GOT3 (cell line): Measurements from ENCODE around the gene IL24.
"Not testable (repeated sequence)": the region's sequence is repeated elsewhere in the genome, so short reads cannot be mapped to it uniquely, and the experiment has no call there.

Experiments used
- DNase-seq: peaks from one replicate; lab custom pipeline; 2025; ENCODE audit warnings: mixed read lengths; lab: John Stamatoyannopoulos, UW

Gene IL24

DNA sequence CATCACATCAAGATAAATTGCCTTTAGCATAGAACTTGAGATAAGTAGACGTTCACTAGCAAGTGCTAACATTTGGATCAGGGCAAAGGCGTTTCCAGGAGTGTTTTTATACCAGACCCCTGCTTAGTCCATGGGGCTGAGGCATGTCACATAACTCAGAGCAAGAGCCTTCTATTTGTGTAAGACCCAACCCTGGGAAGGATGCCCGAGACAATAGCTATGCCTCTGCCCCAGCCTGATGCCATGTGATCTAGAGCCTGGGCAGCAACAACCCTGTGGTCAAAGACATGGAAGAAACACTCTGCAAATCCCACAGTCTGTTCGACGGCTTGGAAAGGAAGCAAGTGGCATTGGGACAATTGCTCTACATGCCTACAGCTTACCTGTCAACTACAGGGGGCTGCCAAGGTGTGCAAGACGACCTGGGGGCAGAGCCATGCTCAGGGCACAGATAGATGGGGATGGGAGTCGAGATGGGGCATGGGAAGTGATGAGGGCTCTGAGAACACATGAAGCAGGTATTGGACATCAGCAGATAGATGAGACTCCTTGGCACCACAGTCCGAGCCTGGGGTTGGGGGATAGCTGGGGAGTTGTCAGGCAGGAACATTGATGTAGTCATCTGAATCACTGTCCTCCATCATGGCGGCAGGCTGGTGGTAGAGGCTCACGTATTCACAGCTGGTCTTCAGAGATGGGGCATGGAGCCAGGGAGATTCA is 7.3 kb downstream of the IL24 start:
- no peak for DNase-seq

DNA sequence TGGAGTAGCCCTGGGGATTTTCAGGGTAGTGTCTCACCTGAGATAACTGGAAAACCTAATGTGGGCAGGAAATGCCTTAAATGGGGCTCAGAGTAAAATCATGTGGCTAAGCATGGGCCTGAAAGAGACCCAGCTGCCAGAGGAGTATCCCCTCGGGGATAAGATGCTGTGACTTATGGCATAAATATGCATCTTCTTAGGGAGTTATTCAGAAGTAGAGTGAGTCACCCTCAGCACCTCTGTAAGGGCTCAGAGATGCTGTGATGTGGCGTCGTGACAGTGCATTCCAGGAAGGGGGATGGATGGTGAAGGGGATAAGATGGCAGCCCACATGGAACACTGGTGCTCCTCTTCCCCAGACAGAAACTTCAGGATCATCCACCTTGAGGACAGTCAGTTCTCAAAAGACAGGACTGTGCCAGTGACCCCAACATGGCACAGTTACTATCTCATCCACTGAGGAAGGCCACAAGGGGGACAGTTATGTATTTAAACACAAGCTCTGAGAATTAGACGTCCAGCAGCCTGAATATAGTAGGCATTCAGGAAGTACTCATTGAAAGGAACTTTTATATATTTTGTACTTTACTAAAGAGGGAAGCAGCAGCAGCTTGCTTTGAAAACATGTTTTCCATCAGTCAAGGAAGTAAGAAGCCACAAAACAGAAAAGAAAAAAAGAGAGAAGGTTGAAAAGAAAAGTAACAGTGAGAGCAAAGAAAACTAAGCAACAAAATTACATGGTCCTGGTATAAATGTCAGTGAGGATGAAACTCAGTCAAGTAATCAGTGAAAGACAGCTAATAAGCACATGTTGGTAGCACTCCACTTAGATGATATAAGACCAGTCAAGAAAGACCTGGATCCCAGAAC is 8.3 kb downstream of the IL24 start:
- no peak for DNase-seq

DNA sequence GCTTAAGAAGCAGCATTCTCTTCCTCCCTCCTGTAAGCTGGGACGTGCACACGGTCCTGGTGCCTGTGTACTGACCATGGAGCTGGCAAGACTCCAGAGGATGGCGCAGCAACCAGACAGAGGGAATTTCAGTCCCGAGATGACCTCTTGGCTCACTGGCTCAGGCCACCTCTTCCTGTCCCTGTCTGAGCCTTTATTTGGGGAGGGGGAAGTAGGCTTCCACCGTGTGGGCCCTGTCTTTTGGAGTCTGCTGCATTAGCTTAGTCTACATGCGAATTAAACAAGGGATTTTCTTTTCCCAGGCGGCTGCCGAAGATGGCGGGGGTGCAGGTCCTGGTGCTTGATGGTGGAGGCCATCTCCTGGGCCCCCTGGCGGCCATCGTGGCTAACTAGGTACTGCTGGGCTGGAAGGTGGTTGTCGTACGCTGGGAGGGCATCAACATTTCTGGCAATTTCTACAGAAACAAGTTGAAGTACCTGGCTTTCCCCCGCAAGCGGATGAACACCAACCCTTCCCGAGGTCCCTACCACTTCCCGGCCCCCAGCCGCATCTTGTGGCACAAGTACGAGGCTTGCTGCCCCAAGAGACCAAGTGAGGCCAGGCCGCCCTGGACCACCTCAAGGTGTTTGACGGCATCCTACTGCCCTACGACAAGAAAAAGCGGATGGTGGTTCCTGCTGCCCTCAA is 10.2 kb downstream of the IL24 start:
- DNase-seq: no peak

DNA sequence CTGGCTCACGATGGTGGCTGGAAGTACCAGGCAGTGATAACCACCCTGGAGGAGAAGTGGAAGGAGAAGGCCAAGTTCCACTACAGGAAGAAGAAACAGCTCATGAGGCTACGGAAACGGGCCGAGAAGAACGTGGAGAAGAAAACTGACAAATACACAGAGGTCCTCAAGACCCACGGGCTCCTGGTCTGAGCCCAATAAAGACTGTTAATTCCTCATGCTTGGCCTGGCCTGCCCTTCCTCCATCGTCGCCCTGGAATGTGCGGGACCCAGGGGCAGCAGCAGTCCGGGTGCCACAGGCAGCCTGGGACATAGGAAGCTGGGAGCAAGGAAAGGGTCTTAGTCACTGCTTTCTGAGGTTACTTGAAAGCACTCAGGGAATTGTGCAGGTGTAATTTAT is 10.8 kb downstream of the IL24 start:
- DNase-seq: no peak

DNA sequence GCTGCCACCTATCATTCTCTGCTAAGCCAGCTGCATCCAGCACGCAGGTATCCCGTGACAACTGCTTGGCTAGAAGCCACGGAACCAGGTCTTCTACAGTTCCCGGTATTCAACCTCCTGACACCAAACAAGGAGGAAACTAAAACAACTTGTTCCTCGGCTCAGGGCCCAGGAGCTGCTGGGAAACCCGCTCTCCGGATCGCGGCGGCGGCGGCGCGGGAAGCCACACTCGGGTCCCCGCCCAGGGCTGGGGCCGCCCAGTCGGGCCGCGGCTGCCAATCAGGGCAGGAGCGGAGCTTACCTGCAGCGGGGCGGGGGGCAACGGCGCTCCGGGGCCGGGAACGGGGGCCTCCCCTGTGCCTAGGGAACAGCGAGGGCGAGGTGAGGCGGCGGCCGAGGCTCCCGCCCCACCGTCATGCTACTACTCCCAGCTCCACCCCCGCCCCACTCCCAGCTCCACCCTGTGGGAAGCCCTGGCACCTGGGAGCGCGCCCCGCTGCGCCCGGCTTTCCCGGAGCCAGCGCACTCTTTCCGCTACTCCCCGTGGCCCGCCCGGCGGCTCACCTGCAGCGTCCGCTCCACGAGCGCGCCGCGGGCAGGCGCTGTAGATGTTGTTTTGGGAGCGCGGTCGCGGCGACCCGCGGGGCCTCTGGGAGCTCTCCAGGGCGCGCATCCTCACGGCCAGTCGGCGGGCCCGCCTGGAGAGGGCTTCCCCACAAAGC is 12.1 kb downstream of the IL24 start:
- DNase-seq: no peak

DNA sequence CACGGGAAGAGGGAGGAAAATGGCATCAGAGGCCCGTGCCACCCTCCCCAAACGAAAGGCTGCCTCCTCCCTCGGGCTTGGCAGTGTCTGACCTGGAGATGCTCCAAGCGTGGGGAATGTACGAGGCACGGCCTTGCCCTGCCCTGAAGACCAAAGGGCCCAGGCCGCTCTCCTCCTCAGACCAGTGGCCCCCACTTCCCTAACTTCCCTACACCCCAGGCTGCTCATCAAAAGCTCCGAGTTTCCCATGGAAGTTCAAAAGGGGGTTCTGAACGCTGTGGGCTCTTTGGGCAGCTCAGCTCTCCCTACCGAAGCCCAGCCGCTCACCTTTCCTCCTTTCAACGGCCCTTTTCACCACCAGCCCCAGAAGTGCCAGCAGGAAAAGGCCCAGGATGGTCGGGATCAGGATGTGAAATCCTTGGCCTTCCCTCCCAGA is 12.7 kb downstream of the IL24 start:
- DNase-seq: no peak

DNA sequence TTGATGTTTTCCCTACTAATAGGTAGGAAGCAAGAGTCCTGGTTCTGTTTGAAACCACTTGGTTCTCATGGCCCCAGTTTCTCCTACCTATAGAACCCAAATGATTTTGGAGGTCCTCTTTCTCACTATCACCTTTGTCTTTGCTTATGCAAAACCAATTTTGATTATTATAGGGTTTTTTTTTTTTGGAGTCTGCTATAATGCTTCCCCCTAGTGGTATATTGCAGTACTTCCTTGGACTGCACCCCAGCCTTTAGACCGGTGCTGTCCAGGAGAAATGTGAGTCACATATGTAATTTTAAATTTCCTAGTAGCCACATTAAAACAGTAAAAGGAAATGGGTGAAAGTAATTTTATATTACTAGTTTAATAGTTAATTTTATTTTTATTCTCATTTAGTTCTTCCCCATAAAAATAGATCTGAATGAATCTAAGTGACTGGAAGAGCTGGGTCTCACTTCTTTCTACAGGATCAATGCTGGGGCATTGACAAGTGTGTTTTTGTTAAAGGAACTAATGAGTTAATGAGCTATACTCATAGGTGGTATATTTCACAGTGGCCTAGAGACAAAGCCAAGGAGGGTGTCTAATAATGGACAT is 13.9 kb downstream of the IL24 start:
- DNase-seq: no peak

DNA sequence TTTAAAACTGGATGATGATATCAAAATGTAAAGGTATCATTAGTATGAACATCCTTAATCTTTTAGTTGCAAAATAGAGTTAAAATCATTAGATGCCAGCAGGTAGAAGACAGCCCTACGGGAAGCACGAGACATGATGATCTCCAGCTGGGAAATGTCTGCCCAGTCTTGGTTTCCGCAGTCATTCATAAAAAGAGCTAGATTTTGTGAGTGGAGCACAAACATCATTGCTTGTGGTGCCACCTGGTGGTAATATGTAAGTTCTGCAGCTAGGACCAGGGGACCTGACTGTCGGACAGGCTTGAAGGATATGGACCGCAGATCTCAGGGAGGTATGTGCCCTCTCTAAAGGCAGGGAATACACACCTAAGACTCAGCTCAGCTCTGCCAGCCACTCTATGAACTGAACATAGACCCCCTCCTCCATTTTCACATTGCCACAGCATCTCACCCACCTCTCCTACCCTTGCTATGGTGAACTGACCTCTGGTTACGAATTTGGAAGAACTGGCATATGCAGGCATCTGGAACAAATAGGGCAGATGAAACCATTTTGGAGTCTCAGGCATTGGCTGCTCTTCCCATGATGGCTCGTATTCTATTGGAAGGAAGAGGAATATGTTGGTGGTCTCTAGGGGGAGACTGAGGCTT is 15.3 kb downstream of the IL24 start:
- no peak for DNase-seq

DNA sequence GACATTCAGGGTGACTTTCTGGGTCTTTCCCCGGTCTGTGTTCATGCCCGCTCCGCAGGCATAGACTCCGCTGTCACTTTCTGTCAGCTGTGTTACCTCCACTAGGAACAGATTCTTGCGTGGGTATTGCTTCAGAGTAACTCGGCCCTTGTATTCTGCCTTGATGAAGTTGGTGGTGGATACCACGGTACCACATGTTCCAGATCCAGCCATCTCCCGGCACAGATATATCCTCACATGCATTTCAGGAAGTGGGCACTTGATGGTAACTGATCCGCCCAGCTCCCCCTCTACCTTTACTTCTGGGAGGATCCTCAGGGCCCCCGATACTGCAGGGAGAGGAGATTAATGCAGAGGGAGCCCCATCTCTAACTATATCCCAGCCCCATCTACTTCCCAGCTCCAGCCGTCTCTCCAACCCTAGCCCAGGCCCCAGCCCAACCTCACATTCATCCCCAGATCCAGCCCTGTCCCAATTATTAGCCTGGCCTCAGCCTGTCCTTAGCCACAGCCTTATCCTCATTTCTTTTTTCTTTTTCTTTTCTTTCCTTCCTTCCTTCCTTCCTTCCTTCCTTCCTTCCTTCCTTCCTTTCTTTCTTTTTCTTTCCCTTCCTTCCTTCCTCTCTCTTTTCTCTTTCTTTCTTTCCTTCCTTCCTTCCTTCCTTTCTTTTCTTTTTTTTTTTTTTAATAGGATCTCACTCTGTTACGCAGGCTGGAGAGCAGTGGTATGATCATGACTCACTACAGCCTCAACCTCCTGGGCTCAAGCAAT is 16.7 kb downstream of the IL24 start:
- DNase-seq: no peak

DNA sequence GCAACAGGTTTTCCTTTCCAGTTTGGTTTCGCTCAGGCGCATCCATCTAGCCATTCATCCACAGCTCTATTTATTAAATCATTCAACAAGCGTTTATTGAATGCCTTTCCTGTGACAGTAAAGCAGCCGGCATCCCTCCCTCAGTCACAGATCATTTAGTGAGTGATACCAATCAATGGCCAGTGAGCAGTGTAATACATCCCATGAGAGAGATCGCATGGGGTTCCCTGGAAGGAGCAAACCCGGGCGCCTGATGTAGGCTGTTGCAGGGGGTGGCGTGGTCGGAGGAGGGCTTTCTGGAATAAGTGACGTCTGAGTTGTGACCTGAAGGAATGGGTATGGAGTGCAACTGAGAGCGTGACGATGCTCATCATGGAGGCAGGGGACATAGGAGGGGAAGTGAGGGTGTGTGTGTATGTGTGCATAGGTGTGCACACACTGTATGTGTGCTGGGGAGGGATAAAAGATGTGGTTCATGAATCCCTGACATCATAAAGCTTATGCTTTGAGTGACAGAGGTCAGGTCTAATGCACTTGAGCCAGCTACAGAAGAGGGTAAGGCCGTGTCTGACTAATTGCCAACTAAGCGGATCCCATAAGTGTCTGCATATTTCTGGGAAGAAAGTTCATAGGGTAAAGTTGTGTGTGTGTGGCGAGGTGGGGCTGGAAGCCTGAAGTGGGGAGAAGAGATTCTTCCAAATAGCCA is 17.9 kb downstream of the IL24 start:
- no peak for DNase-seq

DNA sequence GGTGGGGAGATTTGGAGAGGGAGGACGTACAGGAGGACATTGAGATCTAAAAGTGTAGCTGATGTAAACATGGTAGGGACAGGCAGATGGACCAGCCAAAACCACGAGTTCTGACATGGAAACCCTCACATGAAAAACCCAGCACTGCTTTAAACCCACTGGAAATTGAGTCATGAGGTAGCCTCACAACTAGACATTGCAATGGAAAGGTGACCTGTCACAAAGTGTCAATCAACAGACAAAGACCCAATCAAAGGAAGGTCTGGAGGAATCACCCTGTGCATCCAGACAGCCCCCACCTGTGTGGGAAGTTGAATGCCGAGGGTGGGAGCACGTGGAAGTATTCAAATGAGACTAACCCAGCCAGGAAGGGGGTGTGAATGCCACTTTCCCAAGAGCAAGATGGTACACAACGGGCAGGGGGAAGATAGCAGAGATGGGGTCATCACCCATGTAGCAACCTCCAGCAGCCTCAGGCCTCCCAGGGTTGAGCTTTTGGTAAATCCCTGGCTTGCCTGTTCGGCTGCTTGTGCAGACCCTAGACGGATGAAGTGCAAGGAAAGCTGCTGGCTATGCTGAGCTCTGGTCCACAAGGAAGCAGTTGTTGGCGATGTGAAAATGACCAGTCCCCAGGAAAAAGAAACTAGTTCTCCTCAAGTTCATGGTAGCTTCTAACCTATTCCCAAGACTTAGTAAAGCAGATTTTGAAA is 18.9 kb downstream of the IL24 start:
- no peak for DNase-seq

DNA sequence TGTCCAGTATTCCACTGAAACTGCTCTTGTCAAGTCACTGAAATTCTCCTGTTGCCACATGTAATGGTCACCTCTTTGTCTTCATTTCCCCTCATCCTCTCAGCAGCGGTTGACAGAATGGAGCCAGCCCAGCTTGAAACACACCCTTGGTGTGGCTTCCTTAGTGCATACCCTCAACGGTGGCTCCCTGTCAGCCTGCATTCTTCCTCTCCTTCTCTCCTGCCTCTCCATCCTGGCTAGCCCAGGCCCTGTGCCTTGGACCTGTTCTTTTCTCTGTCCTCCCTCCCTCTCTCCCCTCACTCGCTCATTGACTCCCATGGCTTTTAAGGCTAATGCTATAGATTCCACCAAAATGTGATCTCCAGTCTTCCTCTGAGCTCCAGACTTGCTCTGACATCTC is 20.8 kb downstream of the IL24 start:
- DNase-seq: no peak

DNA sequence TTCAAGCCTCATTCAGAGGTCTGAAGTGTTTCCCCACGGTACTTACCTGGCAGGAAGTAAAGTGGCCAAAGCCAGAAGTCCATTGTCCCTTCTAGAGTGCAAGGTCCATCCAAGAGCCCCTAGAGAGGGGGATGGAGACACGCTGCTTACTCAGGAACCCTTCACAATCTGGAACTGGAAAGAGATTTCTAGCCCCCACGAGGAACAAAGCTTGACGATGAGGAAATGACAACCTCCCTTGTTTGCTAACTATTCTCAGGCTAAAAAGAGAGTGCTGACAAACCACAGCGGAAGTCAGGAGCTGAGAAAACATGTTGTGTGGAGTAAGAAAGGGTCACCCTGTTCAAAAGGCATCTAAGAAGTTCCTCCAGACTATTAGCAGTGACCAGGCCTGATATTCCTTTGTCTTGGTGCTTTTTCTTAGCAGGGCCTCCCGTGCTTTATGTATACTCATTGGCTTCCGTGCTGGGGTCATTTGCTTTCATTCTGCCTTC is 24.6 kb downstream of the IL24 start, which contains the start of gene FCMR:
Gene FCMR, minus strand, starts transcription at position 170 of the 494 bp plus-strand sequence. Its CDS starts 87 bp downstream, at position 83.
- no peak for DNase-seq

DNA sequence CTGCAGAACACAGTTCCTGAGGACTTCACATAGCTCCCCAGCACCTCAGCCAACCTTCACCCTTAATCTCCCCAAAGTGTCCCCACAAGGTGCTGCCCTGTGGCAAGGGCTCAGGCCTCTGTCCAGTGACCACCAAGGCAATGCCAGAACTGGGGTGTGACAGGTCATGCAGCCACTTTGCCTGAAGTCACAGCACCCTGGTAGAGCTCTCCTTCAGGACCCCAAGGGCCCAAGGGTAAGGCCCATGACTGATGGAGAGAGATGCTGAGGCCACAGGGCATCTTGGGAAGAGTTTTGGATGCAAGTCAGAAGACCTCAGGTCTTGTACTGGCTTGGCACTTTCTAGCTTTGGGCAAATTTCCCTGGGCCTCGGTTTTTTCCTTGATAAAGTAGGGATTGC is 25.3 kb downstream of the IL24 start:
- DNase-seq: no peak

DNA sequence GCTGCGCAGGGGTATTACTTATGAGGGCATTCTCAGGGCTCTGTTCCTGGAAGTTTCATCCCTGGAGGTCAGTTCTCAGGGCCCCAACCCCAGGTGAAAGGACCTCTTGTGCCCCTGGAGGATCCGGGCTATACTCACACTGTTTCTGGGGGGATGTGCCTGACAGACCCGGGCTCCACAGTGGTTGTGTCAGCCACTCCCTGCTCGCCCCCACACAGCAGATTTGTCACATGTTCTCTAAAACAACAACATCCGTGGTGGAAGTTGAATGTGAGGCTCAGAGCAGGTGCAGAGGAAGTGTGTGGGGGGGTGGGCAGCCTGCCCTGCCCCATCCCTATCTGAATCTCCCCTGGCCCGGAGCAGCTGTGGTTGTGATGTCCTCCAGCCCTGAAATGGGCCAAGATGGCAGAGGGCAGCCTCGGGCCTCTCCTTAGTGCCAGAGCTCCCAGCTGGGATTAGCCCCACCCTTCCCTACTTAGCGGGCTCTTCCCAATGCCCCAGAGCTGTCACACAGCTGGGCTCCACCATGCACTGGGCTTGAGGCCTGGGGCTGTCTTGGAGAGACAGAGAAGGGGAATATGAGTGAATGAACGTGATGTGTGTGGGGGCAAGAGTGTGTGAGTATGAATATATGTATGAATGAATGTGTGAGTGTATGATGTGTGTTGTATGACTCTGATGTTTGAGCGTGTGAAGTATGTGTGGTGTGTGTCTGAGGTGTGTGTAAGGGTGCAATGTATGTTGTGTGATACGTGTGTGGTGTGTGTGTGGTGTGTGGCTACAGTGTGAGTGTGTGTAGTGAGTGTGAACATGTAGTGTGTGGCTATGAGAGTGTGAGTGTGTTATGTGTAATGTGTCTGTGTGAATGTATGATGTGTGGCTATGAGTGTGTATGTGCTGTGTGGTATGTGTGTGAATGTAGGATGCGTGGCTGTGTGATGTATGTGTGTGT is 26.0 kb downstream of the IL24 start:
- DNase-seq: no peak

DNA sequence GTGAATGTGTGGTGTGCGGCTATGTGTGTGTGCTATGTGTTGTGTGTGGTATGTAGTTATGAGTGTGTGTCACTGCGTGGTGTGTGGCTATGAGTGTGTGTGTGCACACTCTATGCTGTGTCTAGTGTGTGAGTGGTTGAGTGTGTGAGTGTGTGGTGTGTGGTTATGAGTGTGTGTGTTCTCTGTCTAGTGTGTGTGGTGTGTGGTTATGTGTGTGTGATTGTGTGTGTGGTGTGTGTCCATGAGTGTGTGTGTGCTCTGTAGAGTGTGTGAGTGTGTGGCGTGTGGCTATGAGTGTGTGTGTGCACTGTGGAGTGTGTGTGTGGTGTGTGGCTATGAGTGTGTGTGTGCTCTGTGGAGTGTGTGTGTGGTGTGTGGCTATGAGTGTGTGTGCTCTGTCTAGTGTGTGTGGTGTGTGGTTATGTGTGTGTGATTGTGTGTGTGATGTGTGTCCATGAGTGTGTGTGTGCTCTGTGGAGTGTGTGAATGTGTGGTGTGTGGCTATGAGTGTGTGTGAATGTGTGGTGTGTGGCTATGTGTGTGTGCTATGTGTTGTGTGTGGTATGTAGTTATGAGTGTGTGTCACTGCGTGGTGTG is 26.8 kb downstream of the IL24 start:
- not testable (repeated sequence) for DNase-seq

DNA sequence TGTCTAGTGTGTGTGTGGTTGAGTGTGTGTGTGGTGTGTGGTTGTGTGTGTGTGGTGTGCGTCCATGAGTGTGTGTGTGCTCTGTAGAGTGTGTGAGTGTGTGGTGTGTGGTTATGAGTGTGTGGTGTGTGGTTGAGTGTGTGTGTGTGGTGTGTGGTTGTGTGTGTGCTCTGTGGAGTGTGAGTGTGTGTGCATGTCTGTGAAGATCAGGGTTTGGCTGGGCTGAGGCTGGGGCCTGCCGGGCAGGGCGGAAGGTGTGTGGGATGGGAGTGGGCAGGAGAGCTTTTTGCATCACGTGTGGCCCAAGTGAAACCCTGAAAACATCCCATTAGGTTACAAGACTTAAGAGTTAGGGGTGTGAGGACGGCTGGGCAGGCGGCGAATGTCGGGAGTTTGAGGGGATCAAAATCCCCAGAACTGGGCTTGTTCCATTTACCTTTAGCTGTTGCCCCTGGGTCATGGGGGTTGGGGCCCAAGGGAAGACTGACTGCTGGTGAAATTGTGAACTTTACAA is 27.4 kb downstream of the IL24 start:
- no peak for DNase-seq
